SH-SY5Y (cell line): ENCODE data around the gene ATP4A.

Source experiments
- GATA2 ChIP-seq: IDR thresholded peaks from 2 replicates; pipeline ENCODE4 v1.6.1; 2011; ENCODE audit warnings: mild to moderate bottlenecking, low read depth, low read length
- GATA3 ChIP-seq: IDR thresholded peaks from 2 replicates; pipeline ENCODE4 v1.6.1; 2011; ENCODE audit warnings: low read depth, mild to moderate bottlenecking, low read length, moderate library complexity

DNA sequence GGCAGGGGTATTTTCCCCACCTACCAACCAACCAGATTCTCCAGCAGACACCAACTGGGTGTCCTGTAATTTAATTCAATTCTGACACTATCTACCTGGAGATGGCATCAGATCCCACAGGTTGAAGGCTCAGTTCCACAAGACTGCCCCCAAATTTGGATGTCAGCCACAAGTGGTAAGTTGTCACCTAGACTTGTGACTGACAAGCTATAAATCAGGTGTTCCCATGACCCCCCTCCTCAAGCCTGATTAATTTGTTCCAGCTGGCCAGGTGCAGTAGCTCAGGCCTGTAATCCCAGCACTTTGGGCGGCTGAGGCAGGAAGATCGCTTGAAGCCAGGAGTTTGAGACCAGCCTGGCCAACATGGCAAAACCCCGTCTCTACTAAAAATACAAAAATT, 38.5 kb upstream of the ATP4A start:
- TF ChIP-seq GATA2 (no peak), GATA3 (no peak)
